GM12878 (cell line): ENCODE results near the gene STPG3. TPM values are rescaled to one million over a fixed set of nuclear protein-coding genes. Genes with fewer than 3 reads are reported as not detected.

Experiments used
- BACH1 ChIP-seq: fragments of 450-650 bp; IDR thresholded peaks from 2 replicates; pipeline ENCODE4 v1.6.1; 2017; ENCODE audit warnings: mild to moderate bottlenecking, borderline replicate concordance
- CHD2 ChIP-seq: IDR thresholded peaks from 2 replicates; pipeline ENCODE4 v1.6.1; 2011; ENCODE audit warnings: low read depth, low read length, improper control_type of control experiment, borderline replicate concordance
- EED ChIP-seq: sonication (generic); IDR thresholded peaks from 2 replicates; pipeline ENCODE4 v1.6.1; 2016; ENCODE audit warnings: antibody characterized with exemption, low read depth
- ETV6 ChIP-seq, 2 experiments: fragments of 450-650 bp in 1 of 2; IDR thresholded peaks in 1 of 2; conservative IDR thresholded peaks in 1 of 2; 2 replicates each; pipeline ENCODE4 v1.6.1; 2014; ENCODE audit warnings: antibody characterized with exemption in 1 of 2, borderline replicate concordance in 1 of 2, low read depth in 1 of 2, mild to moderate bottlenecking in 1 of 2, moderate library complexity in 1 of 2
- GABPA ChIP-seq: IDR thresholded peaks from 2 replicates; pipeline ENCODE4 v1.6.1; 2014; ENCODE audit warnings: antibody characterized with exemption, low read depth, mild to moderate bottlenecking, inconsistent platforms
- NFYA ChIP-seq: IDR thresholded peaks from 2 replicates; pipeline ENCODE4 v1.6.1; 2011; ENCODE audit warnings: low read depth, mild to moderate bottlenecking, low read length, improper control_type of control experiment, borderline replicate concordance
- PAX5 ChIP-seq: IDR thresholded peaks from 2 replicates; pipeline ENCODE4 v1.6.1; 2011; ENCODE audit warnings: low read depth, low read length, borderline replicate concordance
- POLR2A ChIP-seq: IDR thresholded peaks from 2 replicates; pipeline ENCODE4 v1.6.1; 2011; ENCODE audit warnings: low read depth, mild to moderate bottlenecking, low read length
- RAD21 ChIP-seq: IDR thresholded peaks from 2 replicates; pipeline ENCODE4 v1.6.1; 2011; ENCODE audit warnings: mild to moderate bottlenecking, low read depth, low read length, moderate library complexity; ENCODE audit not compliant: insufficient read depth
- polyA plus RNA-seq, 11 experiments: library from polyadenylated mRNA; depleted of rRNA in 4 of 11; unstranded in 6 of 11; stranded (reverse) in 5 of 11; fragments of >200 nt; fragmentation: Nextera tagmentation in 4 of 11; fragmentation: Illumina TruSeq in 1 of 11; extraction: Ambion mirVana in 4 of 11; extraction: Trizol in 1 of 11; gene quantifications; 1 replicate in 1 of 11; 2 replicates in 10 of 11; pipeline versions ENCODE4 v1.2.1 to v1.2.3, GENCODE V29; 2011 to 2016; ENCODE audit warnings: inconsistent platforms in 2 of 11, missing spikeins in 2 of 11, low read depth in 1 of 11
- total RNA-seq, 4 experiments: library from RNA; depleted of rRNA in 3 of 4; stranded (reverse); fragments of >200 nt in 3 of 4; fragmentation: Illumina TruSeq in 1 of 4; extraction: Trizol in 1 of 4; gene quantifications; 2 replicates each; pipeline versions ENCODE4 v1.2.1 to v1.2.3, GENCODE V29; 2013 to 2021
- TF ChIP-seq, protein P1 (sequence below): IDR thresholded peaks from 2 replicates; pipeline ENCODE4 v1.6.1; 2012; ENCODE audit warnings: improper control_type of control experiment, low read depth, low read length; ENCODE audit not compliant: insufficient replicate concordance
- TF ChIP-seq, protein P2 (sequence below): fragments of 450-650 bp; IDR thresholded peaks from 2 replicates; pipeline ENCODE4 v1.6.1; 2017; ENCODE audit warnings: mild to moderate bottlenecking, moderate library complexity
- TF ChIP-seq, protein P3 (sequence below): fragments of 450-650 bp; IDR thresholded peaks from 2 replicates; pipeline ENCODE4 v1.6.1; 2018; ENCODE audit warnings: borderline replicate concordance, mild to moderate bottlenecking; ENCODE audit not compliant: partially characterized antibody
- TF ChIP-seq, protein P4 (sequence below): fragments of 450-650 bp; IDR thresholded peaks from 2 replicates; pipeline ENCODE4 v1.6.1; 2017; ENCODE audit warnings: mild to moderate bottlenecking, low read depth, inconsistent platforms; ENCODE audit not compliant: poor library complexity, severe bottlenecking

Gene STPG3
- total and polyA plus RNA-seq, 10 of the 15 experiments (the other 5 are each of a cell fraction or from before 2014, with no cell fraction given) = not detected

DNA sequence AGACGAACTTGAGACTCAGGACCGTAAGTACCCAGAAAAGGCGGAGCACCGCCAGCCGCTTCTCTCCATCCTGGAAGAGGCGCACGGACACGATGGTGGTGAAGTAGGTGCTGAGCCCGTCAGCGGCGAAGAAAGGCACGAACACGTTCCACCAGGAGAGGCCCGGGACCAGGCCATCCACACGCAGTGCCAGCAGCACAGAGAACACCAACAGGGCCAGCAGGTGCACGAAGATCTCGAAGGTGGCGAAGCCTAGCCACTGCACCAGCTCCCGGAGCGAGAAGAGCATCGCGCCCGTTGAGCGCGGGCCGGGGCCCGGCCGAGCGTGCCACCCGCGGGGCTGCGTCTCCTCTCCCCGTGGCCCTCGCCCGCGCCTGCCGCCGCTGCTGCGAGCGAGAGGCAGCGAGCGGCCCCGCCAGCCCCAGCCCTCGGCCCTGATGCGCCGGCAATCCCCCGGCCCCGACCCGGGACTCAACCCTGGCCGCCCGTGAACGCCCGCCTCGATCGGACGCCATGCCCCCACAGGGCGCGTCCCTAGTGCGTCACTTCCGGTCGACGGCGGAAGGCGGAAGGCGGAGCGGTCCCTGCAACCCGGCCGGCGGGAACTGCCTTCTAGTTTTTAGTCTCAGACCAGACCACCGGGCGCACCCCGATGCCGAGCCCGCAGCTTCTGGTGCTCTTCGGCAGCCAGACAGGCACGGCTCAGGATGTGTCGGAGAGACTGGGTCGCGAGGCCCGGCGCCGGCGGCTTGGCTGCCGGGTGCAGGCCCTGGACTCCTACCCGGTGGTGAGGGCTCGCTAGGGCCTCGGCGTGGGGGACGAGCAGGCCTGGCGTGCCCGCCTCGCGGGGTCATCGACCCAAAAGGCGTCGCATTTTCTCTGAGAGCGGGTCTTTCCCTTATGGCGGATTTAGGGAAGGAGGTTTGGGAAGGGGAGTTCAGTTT lies 45.7 kb upstream of the STPG3 start, which contains the start of the genes NDOR1 and TMEM203 (continued):
- TF ChIP-seq, protein P1, sequence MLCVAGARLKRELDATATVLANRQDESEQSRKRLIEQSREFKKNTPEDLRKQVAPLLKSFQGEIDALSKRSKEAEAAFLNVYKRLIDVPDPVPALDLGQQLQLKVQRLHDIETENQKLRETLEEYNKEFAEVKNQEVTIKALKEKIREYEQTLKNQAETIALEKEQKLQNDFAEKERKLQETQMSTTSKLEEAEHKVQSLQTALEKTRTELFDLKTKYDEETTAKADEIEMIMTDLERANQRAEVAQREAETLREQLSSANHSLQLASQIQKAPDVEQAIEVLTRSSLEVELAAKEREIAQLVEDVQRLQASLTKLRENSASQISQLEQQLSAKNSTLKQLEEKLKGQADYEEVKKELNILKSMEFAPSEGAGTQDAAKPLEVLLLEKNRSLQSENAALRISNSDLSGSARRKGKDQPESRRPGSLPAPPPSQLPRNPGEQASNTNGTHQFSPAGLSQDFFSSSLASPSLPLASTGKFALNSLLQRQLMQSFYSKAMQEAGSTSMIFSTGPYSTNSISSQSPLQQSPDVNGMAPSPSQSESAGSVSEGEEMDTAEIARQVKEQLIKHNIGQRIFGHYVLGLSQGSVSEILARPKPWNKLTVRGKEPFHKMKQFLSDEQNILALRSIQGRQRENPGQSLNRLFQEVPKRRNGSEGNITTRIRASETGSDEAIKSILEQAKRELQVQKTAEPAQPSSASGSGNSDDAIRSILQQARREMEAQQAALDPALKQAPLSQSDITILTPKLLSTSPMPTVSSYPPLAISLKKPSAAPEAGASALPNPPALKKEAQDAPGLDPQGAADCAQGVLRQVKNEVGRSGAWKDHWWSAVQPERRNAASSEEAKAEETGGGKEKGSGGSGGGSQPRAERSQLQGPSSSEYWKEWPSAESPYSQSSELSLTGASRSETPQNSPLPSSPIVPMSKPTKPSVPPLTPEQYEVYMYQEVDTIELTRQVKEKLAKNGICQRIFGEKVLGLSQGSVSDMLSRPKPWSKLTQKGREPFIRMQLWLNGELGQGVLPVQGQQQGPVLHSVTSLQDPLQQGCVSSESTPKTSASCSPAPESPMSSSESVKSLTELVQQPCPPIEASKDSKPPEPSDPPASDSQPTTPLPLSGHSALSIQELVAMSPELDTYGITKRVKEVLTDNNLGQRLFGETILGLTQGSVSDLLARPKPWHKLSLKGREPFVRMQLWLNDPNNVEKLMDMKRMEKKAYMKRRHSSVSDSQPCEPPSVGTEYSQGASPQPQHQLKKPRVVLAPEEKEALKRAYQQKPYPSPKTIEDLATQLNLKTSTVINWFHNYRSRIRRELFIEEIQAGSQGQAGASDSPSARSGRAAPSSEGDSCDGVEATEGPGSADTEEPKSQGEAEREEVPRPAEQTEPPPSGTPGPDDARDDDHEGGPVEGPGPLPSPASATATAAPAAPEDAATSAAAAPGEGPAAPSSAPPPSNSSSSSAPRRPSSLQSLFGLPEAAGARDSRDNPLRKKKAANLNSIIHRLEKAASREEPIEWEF = no peak
- TF ChIP-seq PAX5 (0 out of 2 replicates have a peak, but pooled peaks have one; percentile 18), ETV6 (conservative IDR thresholded peaks at IDR 0.05 in 1 of 2, IDR thresholded peaks at IDR 0.05 in 1 of 2; ENCODE audit: borderline replicate concordance in 1 of 2, low read depth in 1 of 2) (no peak), POLR2A (peak; percentile 92), BACH1 (peak; percentile 79; the same call in 1 of the 2 replicates), RAD21 (no peak), GABPA (peak; percentile 96), NFYA (no peak), CHD2 (no peak), EED (no peak)
- TF ChIP-seq, protein P2, sequence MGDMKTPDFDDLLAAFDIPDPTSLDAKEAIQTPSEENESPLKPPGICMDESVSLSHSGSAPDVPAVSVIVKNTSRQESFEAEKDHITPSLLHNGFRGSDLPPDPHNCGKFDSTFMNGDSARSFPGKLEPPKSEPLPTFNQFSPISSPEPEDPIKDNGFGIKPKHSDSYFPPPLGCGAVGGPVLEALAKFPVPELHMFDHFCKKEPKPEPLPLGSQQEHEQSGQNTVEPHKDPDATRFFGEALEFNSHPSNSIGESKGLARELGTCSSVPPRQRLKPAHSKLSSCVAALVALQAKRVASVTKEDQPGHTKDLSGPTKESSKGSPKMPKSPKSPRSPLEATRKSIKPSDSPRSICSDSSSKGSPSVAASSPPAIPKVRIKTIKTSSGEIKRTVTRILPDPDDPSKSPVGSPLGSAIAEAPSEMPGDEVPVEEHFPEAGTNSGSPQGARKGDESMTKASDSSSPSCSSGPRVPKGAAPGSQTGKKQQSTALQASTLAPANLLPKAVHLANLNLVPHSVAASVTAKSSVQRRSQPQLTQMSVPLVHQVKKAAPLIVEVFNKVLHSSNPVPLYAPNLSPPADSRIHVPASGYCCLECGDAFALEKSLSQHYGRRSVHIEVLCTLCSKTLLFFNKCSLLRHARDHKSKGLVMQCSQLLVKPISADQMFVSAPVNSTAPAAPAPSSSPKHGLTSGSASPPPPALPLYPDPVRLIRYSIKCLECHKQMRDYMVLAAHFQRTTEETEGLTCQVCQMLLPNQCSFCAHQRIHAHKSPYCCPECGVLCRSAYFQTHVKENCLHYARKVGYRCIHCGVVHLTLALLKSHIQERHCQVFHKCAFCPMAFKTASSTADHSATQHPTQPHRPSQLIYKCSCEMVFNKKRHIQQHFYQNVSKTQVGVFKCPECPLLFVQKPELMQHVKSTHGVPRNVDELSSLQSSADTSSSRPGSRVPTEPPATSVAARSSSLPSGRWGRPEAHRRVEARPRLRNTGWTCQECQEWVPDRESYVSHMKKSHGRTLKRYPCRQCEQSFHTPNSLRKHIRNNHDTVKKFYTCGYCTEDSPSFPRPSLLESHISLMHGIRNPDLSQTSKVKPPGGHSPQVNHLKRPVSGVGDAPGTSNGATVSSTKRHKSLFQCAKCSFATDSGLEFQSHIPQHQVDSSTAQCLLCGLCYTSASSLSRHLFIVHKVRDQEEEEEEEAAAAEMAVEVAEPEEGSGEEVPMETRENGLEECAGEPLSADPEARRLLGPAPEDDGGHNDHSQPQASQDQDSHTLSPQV = no peak; the same call in 1 of the 2 replicates
- TF ChIP-seq, protein P3, sequence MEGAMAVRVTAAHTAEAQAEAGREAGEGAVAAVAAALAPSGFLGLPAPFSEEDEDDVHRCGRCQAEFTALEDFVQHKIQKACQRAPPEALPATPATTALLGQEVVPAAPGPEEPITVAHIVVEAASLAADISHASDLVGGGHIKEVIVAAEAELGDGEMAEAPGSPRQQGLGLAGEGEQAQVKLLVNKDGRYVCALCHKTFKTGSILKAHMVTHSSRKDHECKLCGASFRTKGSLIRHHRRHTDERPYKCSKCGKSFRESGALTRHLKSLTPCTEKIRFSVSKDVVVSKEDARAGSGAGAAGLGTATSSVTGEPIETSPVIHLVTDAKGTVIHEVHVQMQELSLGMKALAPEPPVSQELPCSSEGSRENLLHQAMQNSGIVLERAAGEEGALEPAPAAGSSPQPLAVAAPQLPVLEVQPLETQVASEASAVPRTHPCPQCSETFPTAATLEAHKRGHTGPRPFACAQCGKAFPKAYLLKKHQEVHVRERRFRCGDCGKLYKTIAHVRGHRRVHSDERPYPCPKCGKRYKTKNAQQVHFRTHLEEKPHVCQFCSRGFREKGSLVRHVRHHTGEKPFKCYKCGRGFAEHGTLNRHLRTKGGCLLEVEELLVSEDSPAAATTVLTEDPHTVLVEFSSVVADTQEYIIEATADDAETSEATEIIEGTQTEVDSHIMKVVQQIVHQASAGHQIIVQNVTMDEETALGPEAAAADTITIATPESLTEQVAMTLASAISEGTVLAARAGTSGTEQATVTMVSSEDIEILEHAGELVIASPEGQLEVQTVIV = peak; percentile 51
- TF ChIP-seq, protein P4, sequence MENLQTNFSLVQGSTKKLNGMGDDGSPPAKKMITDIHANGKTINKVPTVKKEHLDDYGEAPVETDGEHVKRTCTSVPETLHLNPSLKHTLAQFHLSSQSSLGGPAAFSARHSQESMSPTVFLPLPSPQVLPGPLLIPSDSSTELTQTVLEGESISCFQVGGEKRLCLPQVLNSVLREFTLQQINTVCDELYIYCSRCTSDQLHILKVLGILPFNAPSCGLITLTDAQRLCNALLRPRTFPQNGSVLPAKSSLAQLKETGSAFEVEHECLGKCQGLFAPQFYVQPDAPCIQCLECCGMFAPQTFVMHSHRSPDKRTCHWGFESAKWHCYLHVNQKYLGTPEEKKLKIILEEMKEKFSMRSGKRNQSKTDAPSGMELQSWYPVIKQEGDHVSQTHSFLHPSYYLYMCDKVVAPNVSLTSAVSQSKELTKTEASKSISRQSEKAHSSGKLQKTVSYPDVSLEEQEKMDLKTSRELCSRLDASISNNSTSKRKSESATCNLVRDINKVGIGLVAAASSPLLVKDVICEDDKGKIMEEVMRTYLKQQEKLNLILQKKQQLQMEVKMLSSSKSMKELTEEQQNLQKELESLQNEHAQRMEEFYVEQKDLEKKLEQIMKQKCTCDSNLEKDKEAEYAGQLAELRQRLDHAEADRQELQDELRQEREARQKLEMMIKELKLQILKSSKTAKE = no peak
